HG03354 (cell line): ENCODE measurements around the gene PTPRD.

Experiments used
- ATAC-seq: cut with Tn5 transposase; IDR thresholded peaks from one replicate; pipeline ENCODE4 v1.9.1; 2021; ENCODE audit warnings: mild to moderate bottlenecking; ENCODE audit not compliant: unreplicated experiment, poor library complexity, severe bottlenecking

PTPRD gene

GRCh38 chr9:8916771-8917170, 1696.0 kb downstream of the PTPRD start:
- no peak for ATAC-seq

DNA sequence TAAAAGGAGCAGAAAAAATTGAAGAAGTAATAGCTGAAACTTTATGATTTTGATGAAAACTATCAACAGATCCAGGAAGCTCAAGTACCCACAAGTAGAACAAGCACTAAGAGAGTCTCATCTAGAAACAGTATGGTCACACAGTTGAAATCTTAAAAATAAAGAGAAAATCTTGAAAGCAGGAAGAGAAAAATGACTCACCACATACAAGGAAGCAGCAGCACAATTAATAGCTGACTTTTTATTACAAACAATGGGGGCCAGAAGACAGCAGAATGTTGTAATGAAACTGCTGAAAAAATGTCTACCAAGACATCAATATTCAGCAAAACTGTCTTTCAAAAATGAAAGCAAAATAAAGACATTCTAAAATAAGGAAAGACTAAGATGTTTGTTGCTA, 1704.9 kb downstream of the PTPRD start:
- no peak for ATAC-seq

DNA sequence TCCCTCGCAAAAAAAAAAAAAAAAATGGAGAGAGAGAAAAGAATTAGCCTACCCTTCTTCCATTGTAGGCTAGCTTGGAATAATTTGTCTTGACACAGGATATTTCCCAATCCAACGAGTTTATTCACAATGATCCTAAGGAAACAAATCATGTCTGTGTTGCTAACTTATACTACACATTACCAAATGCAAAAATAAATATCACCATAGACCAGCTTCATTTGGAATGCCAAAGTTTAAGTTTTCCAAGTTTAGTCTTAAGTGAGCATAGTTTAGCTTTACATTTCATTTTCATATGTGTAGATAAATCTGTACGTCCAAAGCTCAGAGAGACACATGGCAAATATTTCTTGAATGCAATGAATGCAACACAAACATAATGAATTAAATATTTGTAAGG, 1707.1 kb downstream of the PTPRD start:
- ATAC-seq: no peak

GRCh38 chr9:8904771-8905515, 1707.9 kb downstream of the PTPRD start:
- no peak for ATAC-seq

DNA sequence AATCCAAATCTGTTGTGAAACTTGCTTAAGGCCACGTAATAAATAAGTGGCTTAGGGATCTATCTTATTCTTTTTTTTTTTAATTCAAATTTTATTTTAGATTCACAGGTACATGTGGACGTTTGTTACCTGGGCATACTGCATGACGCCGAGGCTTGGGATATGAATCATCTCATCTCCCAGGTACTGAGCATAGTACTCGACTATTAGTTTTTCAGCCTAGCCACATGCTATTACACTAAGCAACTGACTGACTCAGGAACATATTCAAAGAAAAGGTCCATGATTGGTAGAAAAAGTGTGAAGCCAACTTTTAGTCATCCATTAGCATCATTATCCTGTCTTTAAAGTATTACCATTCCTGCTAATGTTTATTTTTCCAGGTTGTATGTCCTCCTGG, 1709.7 kb downstream of the PTPRD start:
- no peak for ATAC-seq

- no peak for ATAC-seq
Measured at GRCh38 chr9:8901146-8901545, 1711.7 kb downstream of the PTPRD start.

DNA sequence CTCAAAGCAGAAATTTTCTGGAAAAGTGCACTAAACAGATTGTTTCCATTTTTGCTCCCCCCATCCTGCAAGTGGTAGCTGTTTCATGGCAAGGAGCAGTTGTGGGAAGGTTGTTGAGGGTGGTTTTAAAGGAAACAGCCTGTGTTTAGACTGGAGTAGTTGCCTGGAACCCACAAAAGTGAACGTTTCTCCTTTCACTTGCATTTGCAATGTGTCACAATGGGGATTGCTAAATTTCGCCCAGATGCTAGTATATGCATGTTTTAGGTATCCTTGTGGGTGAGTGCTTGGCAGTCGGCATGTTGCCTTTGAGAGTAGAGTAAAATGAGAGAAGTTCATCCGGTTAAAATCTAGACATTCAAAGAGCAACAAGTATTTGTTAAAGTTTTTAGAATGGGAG, 1713.3 kb downstream of the PTPRD start:
- ATAC-seq: no peak

- ATAC-seq: no peak
Measured at GRCh38 chr9:8895861-8896224, 1717.0 kb downstream of the PTPRD start.

GRCh38 chr9:8895106-8895860, 1717.5 kb downstream of the PTPRD start:
- ATAC-seq: no peak

DNA sequence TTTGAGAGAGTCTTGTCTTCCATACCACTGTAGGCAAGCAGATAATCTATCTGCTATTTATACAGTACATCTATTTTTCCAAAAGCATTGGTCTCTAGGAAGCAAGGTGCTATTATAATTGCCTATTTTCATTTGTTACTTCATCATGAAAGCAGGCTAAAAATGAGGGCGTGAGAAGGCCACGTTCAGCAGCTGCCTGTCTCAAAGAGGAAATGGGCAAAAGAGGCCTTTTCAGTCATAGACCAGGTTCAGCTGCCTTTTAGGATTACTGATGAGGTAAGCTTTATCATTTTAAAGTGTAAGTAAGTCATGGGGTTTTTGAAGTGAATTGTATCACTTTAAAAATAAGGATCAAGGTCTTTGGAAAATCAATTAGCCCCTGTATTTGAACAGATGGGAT, 1722.1 kb downstream of the PTPRD start:
- no peak for ATAC-seq

GRCh38 chr9:8889100-8889499, 1723.7 kb downstream of the PTPRD start:
- ATAC-seq: no peak

GRCh38 chr9:8888591-8888990, 1724.2 kb downstream of the PTPRD start:
- ATAC-seq: no peak

DNA sequence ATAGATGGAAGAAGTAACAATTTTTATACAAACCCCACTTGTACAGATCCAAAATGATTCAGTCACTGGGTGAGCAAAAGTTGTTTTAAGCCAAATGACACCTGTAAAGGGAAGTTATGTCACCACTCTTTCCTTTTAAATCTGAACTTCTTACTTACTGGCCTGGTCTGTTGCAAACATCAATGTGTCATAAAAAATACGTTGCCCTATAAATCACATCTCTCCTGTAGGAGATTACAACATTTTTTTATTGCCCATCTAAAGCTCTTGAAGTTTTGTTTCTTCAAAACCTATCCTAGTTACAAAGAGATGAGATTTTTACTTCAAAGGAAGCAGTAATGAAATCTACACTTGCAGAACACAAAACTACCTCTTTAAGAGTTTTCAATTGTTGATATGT, 1725.4 kb downstream of the PTPRD start:
- ATAC-seq: no peak

- no peak for ATAC-seq
Measured at GRCh38 chr9:8883321-8883720, 1729.5 kb downstream of the PTPRD start.

GRCh38 chr9:8880060-8880459, 1732.7 kb downstream of the PTPRD start:
- no peak for ATAC-seq

DNA sequence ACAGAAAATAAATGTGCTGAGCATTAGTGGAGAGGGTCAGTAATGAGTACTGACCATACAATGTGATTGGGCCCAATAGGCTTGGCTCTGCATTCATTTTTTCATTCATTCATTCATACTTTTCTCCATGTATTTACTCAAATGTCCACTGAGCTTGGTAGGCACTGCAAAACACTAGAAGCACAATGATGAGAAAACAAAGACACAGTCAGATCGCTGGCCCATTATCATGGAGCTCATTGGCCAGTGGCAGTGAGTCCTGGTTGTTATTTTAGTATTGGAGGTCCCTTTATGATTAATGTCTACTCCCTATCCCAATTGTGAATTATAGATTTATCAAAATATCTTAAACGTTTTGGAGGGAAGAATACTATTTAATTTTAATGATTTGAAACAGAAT, 1733.5 kb downstream of the PTPRD start:
- no peak for ATAC-seq

DNA sequence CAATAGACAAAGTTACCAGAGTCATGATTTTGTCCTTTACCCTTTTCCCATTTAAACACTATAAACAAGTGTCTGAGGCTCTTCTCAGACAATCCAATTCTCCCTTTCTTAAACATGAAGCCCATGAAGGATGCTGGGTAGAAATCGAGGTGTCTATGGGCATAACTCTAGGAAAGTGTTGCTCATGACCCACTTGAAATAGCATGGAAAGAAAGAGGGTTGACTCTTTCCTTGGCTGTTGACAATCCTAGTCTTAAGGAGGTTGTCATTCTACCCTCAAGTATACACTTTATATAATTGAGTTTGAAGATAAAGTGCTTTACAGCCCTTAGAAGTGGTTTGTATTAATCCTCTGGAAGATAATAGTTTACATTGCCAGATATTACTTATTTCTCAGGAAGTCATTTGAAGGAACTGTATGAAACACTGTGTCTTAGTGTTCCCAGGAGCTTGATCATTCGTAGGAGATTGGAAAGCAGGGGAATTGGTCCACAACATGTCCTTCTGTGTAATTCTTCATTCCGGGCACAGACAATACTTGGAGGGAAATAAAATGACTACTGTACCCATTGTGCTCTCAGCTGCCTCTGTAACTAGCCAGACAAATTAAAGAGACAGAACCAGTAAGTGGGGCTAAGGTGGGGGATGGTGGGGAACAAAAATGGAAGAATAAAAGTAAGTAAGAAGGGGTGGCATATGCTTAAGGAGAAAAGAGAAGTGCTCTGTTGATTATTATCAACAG, 1734.9 kb downstream of the PTPRD start:
- no peak for ATAC-seq

GRCh38 chr9:8876303-8876702, 1736.5 kb downstream of the PTPRD start:
- no peak for ATAC-seq

GRCh38 chr9:8874482-8874881, 1738.3 kb downstream of the PTPRD start:
- no peak for ATAC-seq

DNA sequence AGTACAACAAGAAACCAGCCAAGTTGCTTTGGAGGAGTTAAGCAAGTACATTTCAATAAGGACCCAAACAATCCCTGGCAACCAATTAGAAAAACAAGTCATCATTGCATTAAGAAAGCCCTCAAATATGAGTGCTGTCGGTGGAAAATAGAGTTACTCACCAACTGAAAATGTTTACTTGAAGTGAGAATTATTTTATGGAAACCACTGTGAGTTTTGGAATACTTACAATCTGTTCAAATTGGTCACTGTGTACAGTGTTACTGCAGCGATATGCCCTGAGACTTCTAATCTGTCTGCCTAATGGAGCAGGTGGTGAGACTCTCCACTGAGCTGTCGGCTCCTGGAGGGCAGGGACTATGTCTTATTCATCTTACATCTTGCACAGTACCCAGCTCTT, 1740.0 kb downstream of the PTPRD start:
- ATAC-seq: no peak
